ENCODE results near the gene TAF6.

The TAF6 gene

GRCh38 chr7:100120733-100121036 lies 1.5 kb upstream of the TAF6 start:
- DNase-seq: no peak

DNA sequence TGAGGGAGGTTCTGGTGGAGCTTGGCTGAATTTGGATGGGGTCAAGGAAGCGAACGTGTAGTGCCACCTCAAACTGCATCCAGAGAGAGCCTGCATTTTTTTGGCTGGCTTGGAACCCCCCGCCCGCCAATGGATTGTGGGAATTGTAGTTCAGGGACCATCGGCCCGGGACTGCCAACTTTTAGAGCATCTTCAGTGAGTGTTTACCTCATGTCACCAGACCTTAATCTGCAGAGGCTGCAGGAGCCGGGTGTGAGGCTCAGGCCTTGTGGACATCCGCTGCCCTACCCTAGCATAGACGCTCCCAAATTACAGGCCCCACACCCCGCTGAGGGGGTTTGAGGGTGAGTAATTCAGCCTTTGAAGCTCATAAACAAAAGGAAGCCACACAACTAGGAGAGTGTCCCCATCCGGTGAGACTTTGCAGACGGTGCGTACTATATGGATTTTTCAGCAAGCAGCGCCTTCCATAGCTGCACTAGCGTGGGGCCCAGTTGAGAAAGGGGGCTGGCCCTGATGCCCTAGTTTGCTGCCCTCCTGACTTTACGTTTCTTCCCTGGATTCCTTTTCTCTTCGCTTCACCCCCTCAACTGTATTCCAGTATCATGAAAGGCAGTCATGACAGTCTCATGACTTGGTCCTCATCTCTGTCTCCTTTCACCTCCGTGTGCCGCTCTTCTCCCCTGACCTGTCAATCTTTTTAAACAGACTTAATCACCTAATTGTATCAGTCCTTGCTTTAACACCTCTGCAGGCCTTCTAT lies 993 bp upstream of the TAF6 start:
- DNase-seq: peak; percentile 55

- no peak for DNase-seq
Measured at GRCh38 chr7:100118388-100119071, 628 bp downstream of the TAF6 start.

DNA sequence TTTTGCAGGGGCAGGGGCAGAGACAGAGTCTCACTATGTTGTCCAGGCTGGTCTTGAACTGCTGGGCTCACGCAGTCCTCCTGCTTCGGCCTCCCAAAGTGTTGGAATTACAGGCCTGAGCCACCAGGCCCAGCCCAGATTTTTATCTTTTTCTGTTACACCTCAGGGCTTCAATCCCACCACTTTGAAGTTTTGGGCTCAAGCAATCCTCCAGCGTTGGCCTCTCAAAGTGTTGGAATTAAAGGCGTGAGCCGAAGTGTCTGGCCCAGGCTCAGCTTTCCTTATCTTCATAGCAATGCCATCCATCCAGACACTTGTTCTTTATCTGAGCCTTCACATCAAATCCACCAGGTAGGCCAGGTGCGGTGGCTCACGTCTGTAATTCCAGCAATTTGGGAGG lies 4.1 kb downstream of the TAF6 start:
- DNase-seq: no peak

DNA sequence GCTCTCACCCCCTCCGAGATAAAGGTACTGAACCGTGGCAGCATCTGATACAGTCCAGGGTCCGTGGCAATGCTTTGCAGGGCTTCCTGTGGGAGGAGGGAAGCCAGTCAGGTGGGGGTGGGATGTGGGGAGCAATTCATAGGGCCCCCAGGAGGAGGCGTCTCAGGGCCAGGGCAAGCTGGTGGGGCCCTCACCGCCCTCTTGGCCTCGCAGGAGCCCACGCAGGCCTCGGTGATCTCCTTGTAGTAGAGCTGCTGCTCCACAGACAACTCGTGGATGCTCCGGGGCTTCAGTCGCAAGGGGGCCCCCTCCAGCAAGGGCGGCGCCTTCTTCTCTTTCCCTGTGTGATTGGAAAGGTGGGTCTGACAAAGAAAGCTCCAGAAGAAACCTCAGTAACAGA lies 7.2 kb downstream of the TAF6 start:
- DNase-seq: no peak

DNA sequence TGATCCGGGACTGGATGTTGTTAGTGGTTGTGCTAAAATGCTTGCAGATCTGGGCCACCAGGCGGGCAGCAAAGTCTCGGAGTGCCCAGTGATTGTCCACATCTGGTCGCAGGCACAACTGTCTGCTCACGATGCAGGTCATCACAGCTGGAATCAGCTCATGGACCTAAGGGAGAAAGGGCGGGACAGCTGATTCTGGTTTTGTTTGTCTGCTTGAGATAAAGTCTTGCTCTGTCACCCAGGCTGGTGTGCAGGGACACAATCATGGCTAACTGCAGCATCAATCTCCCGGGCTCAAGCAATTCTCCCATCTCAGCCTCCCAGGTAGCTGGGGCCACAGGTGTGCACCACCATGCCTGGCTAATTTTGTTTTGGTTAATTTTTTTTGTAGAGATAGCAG lies 8.0 kb downstream of the TAF6 start:
- no peak for DNase-seq

GRCh38 chr7:100109521-100110163 lies 9.5 kb downstream of the TAF6 start:
- DNase-seq: no peak

- DNase-seq: no peak
Measured at GRCh38 chr7:100107890-100108289, 11.3 kb downstream of the TAF6 start.

GRCh38 chr7:100107125-100107737 lies 11.9 kb downstream of the TAF6 start:
- no peak for DNase-seq

- no peak for DNase-seq
Measured at GRCh38 chr7:100106633-100107032, 12.5 kb downstream of the TAF6 start.

- DNase-seq: no peak
Measured at GRCh38 chr7:100105534-100105933, 13.6 kb downstream of the TAF6 start.

DNA sequence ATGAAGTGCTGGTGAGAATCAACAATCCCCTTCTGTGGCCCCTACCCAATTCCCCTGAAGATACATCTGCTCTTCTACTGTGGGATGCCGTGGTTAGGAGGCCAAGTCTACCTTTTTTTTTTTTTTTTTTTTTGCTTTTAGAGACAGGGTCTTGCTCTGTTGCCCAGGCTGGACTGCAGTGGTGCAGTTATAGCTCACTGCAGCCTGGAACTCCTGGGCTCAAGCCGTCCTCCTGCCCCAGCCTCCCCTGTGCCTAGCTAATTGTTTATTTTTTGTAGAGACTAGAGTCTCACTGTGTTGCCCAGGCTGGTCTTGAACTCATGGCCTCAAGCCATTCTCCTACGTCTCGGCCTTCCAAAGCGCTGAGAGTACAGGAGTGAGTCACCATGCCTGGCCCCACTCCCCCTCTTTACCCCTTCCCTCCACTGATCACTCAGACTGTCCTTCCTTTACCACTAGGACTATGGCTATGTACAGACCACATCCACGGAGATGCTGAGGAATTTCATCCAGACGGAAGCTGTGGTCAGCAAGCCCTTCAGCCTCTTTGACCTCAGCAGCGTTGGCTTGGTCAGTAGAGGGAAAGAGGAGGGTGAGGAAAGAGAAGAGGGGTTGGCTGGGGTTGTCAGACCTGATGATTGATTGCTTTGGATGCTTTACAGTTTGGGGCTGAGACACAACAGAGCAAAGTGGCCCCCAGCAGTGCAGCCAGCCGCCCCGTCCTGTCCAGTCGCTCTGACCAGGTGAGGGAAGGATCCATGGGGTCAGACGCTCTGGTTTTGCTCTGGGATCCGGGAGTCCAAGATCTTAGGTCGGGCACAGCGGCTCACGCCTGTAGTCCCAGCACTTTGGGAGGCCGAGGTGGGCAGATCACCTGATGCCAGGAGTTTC lies 16.0 kb downstream of the TAF6 start:
- DNase-seq: no peak

DNA sequence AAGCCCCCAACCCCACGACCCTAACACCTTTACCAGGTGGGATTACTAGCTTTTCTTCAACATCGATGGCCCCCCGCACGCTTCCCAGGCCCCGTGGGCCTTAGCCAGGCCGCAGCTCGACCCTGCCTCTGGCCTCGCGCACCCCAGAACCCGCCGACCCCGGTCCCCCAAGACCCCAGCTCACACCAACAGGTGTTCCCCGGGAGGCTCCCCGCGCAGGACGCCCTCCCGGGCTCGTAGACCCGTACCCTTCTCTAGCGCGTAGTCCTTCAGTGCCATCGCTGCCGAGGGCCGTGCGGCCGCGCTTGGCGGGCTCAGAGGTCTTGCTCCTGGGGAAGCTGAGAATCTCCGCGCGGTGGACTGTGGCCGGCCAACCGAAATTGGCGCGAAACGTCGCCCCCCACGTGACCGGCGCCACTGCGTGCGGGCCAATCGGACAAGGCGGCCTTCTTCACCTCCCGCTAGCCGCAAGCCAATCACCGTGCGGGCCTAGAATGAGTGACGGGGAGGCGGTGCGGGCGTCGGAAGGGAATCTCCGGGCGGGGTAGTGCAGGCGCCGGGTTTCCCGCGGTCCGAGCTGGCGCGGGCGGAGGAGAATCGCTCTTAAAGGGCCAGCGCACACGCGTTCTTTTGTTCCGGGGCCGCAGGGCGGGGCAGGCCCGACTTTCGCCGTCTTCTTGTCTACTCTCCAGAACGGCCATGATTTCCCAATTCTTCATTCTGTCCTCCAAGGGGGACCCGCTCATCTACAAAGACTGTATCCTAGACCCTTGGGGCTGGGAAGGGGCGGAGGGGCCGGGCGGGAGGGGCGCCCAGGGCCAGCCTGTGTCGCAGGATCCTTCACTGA lies 17.9 kb downstream of the TAF6 start, which contains the start of the genes AP4M1 and MCM7:
TSS of gene AP4M1 (plus strand) at position 628 of the 847 bp plus-strand sequence. CDS start at position 700, 72 bp downstream.
TSS of gene MCM7 (minus strand) at position 382 of the 847 bp plus-strand sequence. CDS start at position 279, 103 bp downstream.
- peak; percentile 97 for DNase-seq

- DNase-seq: peak; percentile 97
Measured at GRCh38 chr7:100100420-100101015, 18.6 kb downstream of the TAF6 start.

DNA sequence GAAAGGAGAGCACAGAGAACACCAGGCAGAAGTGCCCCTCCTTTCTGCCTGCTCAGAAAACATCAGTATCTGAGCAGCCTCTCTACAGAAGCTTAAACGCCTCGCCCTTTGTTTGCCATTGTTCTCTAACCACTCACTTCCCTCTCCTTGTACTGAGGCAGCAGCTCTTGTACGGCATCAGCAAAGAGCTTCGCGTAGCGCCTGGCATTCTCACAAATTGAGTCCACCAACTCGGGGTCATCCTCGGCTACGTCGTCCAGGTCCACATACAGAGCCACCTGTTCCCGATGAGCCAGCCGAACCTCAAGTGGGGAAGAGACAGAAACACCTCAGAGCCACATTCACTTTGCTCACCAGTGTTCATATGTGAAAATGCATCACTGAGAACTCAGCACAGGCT lies 19.7 kb downstream of the TAF6 start:
- DNase-seq: no peak

DNA sequence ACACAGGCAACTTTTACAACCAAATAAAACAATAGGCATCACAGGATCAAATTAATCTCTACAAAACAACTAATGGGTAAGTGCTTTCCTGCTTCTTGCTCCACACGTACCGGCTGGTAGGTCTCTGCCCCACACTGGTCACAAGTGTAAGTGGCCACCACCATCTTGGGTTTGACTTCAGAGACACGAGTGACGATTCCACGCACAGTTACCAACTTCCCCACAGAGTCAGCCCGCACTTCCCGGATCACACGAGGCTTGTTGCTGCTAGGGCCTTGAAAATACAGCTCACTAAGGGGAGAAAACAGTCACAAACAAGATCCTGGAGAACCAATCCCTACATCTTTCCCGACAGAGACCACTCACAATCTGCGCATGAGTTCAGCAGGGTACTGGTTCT lies 20.2 kb downstream of the TAF6 start:
- no peak for DNase-seq

GRCh38 chr7:100095704-100096103 lies 23.5 kb downstream of the TAF6 start:
- DNase-seq: no peak

DNA sequence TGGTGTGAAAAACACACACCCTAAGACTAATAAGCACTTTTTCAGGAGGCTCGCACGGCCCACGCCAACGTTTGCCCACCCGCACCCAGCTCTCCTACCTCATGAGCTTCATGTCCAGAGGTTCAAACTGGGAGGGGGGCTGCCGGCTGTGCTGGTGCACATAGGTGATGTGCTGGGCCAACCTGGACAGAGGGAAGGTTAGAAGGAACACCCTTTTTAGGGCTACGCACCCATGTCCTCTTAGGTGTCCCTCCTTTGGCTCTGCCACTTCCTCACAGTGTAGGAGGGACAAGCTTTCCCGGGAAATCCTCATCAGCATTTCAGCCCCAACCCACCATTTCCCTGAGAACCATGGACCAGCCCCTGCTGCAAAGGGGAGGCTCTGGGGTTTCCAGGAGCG lies 23.9 kb downstream of the TAF6 start:
- no peak for DNase-seq

GRCh38 chr7:100093925-100094486 lies 25.2 kb downstream of the TAF6 start:
- no peak for DNase-seq

DNA sequence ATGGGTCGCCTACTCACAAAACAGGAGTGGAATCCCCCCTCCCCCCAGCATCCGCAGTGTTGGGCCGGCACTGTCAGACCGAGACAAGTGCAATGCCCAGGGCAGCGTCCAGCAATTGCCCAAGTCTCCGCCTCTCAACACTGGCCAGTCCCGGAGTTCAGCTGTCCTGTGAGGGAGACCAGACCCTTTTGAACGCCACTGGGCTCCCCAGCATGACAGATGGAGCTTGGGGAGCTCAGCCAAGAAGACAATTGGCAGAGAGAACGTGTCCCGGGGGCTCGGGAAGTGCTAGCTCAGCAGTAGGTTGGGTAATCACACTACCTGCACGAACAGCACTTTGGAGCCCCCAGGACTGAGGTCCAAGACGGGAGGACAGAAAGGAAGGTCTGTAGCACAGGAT lies 25.7 kb downstream of the TAF6 start:
- no peak for DNase-seq

DNA sequence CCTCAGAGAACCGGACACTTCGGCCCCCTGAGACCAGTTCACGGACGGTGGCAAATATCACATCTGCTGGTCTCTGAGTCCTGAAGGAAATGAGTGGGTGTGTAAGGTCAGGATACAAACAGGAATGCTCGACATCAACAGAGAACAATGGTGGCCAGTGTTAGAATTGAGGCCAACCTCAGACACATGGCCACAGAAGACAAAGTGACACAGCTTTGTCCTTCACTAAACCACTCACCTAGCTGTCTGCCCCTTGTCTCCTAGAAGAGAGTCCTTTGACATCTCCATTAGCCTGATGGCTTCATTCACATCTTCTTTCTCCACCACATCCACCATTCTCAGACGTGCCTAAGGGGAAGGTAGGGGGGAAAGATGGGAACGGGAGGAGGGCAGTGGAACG lies 26.1 kb downstream of the TAF6 start:
- no peak for DNase-seq

Data from amniotic stem cell (primary cell).